Endothelial cell of umbilical vein (primary cell): ENCODE results near the gene NRXN3. TPM values are rescaled to one million over a fixed set of nuclear protein-coding genes. Genes with fewer than 3 reads are reported as not detected.

ENCODE experiments used
- BruUV-seq: library from RNA; stranded (reverse); fragments of 400-500 nt; replicated peaks from 2 replicates; lab custom pipeline; 2021; lab: Mats Ljungman, UMichigan
- CTCF ChIA-PET: fragments of 300-600, 350-600 bp; sonication (Branson Sonifier 250); formaldehyde crosslinking; loops from one replicate; lab custom pipeline; 2021; ENCODE audit warnings: antibody characterized with exemption, inconsistent platforms; lab: Charles Lee
- POLR2A ChIA-PET: fragments of 300-600, 350-600 bp; sonication (Branson Sonifier 250); formaldehyde crosslinking; loops from one replicate; lab custom pipeline; 2021; ENCODE audit warnings: antibody characterized with exemption, inconsistent platforms; lab: Charles Lee
- DNase-seq: peaks from one replicate; pipeline ENCODE4 v3.0.0-alpha.2; 2011; ENCODE audit warnings: low read depth, low spot score
- FAIRE-seq: peaks from 2 replicates; lab custom pipeline; 2011; peaks lifted over from hg19 to GRCh38; lab: Jason Lieb, UNC
- H2AFZ ChIP-seq: 2 replicates; pipeline ENCODE4 v1.6.0; 2012; ENCODE audit warnings: low read depth, low read length, control low read depth, inconsistent platforms
- H3K27ac ChIP-seq: 2 replicates; pipeline ENCODE4 v1.5.1; 2011; ENCODE audit warnings: low read depth, mild to moderate bottlenecking, control low read depth, low read length, moderate library complexity; ENCODE audit not compliant: insufficient read depth
- H3K27me3 ChIP-seq, 2 experiments: 2 replicates each; pipeline versions ENCODE4 v1.6.0 to v1.6.1; 2011; ENCODE audit warnings: low read length in 2 of 2, mixed read lengths in 1 of 2; ENCODE audit not compliant: control insufficient read depth in 2 of 2, insufficient read depth in 2 of 2
- H3K36me3 ChIP-seq, 2 experiments: 2 replicates in 1 of 2; 3 replicates in 1 of 2; pipeline ENCODE4 v1.5.1; 2011; ENCODE audit warnings: low read length in 2 of 2, mild to moderate bottlenecking in 1 of 2, moderate library complexity in 1 of 2; ENCODE audit not compliant: control insufficient read depth in 2 of 2, insufficient read depth in 2 of 2; ENCODE audit errors: extremely low read depth in 1 of 2
- H3K4me1 ChIP-seq: 3 replicates; pipeline ENCODE4 v1.5.1; 2011; ENCODE audit warnings: mild to moderate bottlenecking, low read length; ENCODE audit not compliant: control insufficient read depth, insufficient read depth; ENCODE audit errors: extremely low read depth
- H3K4me2 ChIP-seq: 2 replicates; pipeline ENCODE4 v1.6.1; 2011; ENCODE audit warnings: low read length, control low read depth, mixed read lengths; ENCODE audit not compliant: insufficient read depth
- H3K4me3 ChIP-seq, 3 experiments: fragments of 200-600 bp in 1 of 3; sonication (generic), shearing (Covaris generic) in 1 of 3; replicated peaks in 1 of 3; 2 replicates each; pipeline ENCODE4 v1.5.1; 2011 to 2016; ENCODE audit warnings: control low read depth in 3 of 3, low read length in 3 of 3, mild to moderate bottlenecking in 2 of 3, inconsistent platforms in 1 of 3, low read depth in 1 of 3, moderate library complexity in 1 of 3; ENCODE audit not compliant: insufficient read depth in 1 of 3
- H3K79me2 ChIP-seq: 2 replicates; pipeline ENCODE4 v1.6.0; 2012; ENCODE audit warnings: low read length, inconsistent platforms; ENCODE audit not compliant: control insufficient read depth, insufficient read depth
- H3K9ac ChIP-seq: replicated peaks from 2 replicates; pipeline ENCODE3; 2011; ENCODE audit warnings: low read length, control low read depth; ENCODE audit not compliant: insufficient read depth; ENCODE audit errors: extremely low read depth
- H3K9me1 ChIP-seq: replicated peaks from 3 replicates; pipeline ENCODE4 v1.6.0; 2011; ENCODE audit warnings: mild to moderate bottlenecking, low read length; ENCODE audit not compliant: control insufficient read depth, insufficient read depth; ENCODE audit errors: extremely low read depth
- H3K9me3 ChIP-seq: replicated peaks from 2 replicates; pipeline ENCODE4 v1.5.1; 2012; ENCODE audit warnings: low read length, inconsistent platforms; ENCODE audit not compliant: control insufficient read depth, insufficient read depth
- H4K20me1 ChIP-seq: replicated peaks from 2 replicates; pipeline ENCODE3; 2011; ENCODE audit warnings: mild to moderate bottlenecking, low read length; ENCODE audit not compliant: control insufficient read depth, insufficient read depth; ENCODE audit errors: extremely low read depth
- CTCF ChIP-seq, 2 donors: IDR thresholded peaks; 1 replicate in 1 of 2; 2 replicates in 1 of 2; pipeline ENCODE4 v1.5.1; 2011; ENCODE audit warnings: low read length in 2 of 2, mild to moderate bottlenecking in 2 of 2, moderate library complexity in 2 of 2, control low read depth in 1 of 2, inconsistent platforms in 1 of 2, low read depth in 1 of 2; ENCODE audit not compliant: insufficient read depth in 1 of 2; ENCODE audit errors: extremely low read depth in 1 of 2
- EZH2 ChIP-seq: IDR thresholded peaks from 2 replicates; pipeline ENCODE4 v1.6.1; 2012; ENCODE audit warnings: borderline replicate concordance, low read depth, mild to moderate bottlenecking, moderate library complexity, low read length, inconsistent platforms; ENCODE audit not compliant: severe bottlenecking
- FOS ChIP-seq: IDR thresholded peaks from 2 replicates; pipeline ENCODE4 v1.6.1; 2011; ENCODE audit warnings: mild to moderate bottlenecking, low read length, moderate library complexity, borderline replicate concordance; ENCODE audit not compliant: insufficient read depth
- GATA2 ChIP-seq: IDR thresholded peaks from 2 replicates; pipeline ENCODE4 v1.7.0; 2011; ENCODE audit warnings: low read depth, mild to moderate bottlenecking, moderate library complexity, mixed read lengths, low read length; ENCODE audit not compliant: insufficient read length, insufficient read depth
- JUN ChIP-seq: IDR thresholded peaks from 2 replicates; pipeline ENCODE4 v1.6.1; 2011; ENCODE audit warnings: borderline replicate concordance, low read depth; ENCODE audit not compliant: insufficient read length, insufficient read depth
- MAX ChIP-seq: IDR thresholded peaks from 2 replicates; pipeline ENCODE4 v1.6.1; 2011; ENCODE audit not compliant: insufficient read depth, insufficient read length
- MYC ChIP-seq: IDR thresholded peaks from one replicate; pipeline ENCODE4 v1.6.1; 2011; ENCODE audit warnings: mild to moderate bottlenecking, low read depth, low read length
- POLR2A ChIP-seq: IDR thresholded peaks from 2 replicates; pipeline ENCODE4 v1.6.1; 2012; ENCODE audit warnings: low read depth, mild to moderate bottlenecking, control low read depth, low read length
- POLR2AphosphoS5 ChIP-seq: IDR thresholded peaks from 2 replicates; pipeline ENCODE4 v1.6.1; 2012; ENCODE audit warnings: low read depth, mild to moderate bottlenecking, control low read depth, low read length, moderate library complexity; ENCODE audit not compliant: insufficient read depth
- dilution Hi-C: fragments of 300-500 bp; cut with MboI; formaldehyde crosslinking; loops from one replicate; pipeline ENCODE4 v1.15.0; 2019; ENCODE audit warnings: low sequenced_read_pairs; ENCODE audit not compliant: extremely low pct_ligation_motif_present
- intact Hi-C: fragments of 100-400 bp; cut with micrococcal nuclease; formaldehyde crosslinking; loops from one replicate; pipeline ENCODE4 v1.10.0; 2022
- polyA plus RNA-seq, 4 experiments: library from polyadenylated mRNA; depleted of rRNA in 3 of 4; stranded (reverse) in 3 of 4; unstranded in 1 of 4; fragments of >200 nt; gene quantifications; 2 replicates each; pipeline versions ENCODE4 v1.2.1 to v1.2.3, GENCODE V29; 2011 to 2012; ENCODE audit warnings: missing spikeins in 1 of 4
- total RNA-seq: library from RNA; stranded (reverse); gene quantifications from 2 replicates; pipeline ENCODE4 v1.2.3, GENCODE V29; 2021

The NRXN3 gene
- total and polyA plus RNA-seq, 2 donors (not counting 3 experiments of a cell fraction or from before 2014, with no cell fraction given) = 0.72 to 4.2 TPM

GRCh38 chr14:79766511-79766910 is 1596.3 kb downstream of the NRXN3 start:
- intact Hi-C loops = no loop called here
- no peaks in the 10 kb centered on the region for H3K36me3 ChIP-seq
- no peak overlapping the region for H2AFZ ChIP-seq
- no peak overlapping the region for H3K4me3 ChIP-seq
- POLR2A ChIA-PET = no interaction called here
- no peaks in the 10 kb centered on the region for H3K79me2 ChIP-seq
- no peaks in the 10 kb centered on the region for H4K20me1 ChIP-seq
- no peak for DNase-seq
- CTCF ChIA-PET = no interaction called here
- no peak for FAIRE-seq
- no peak overlapping the region for H3K9ac ChIP-seq
- H3K9me3 ChIP-seq = no peaks in the 10 kb centered on the region
- H3K27ac ChIP-seq = no peak overlapping the region
- no peaks in the 10 kb centered on the region for H3K9me1 ChIP-seq
- H3K27me3 ChIP-seq = no peaks in the 10 kb centered on the region
- no TSS peak for BruUV-seq
- H3K4me1 ChIP-seq = no peaks in the 10 kb centered on the region
- no peak overlapping the region for H3K4me2 ChIP-seq
- no peak for TF ChIP-seq GATA2
- TF ChIP-seq FOS = no peak
- no peak for TF ChIP-seq MAX
- TF ChIP-seq EZH2 = no peak
- TF ChIP-seq CTCF (IDR thresholded peaks at IDR 0.05; ENCODE audit: extremely low read depth in 1 of 2, insufficient read depth in 1 of 2, low read depth in 1 of 2, low read length in 2 of 2) = no peak
- TF ChIP-seq MYC = no peak
- no peak for TF ChIP-seq POLR2A
- TF ChIP-seq JUN = no peak
- TF ChIP-seq POLR2AphosphoS5 = no peak
- dilution Hi-C loops = no loop called here
